Measurements from ENCODE around the gene FOXJ1.

DNA sequence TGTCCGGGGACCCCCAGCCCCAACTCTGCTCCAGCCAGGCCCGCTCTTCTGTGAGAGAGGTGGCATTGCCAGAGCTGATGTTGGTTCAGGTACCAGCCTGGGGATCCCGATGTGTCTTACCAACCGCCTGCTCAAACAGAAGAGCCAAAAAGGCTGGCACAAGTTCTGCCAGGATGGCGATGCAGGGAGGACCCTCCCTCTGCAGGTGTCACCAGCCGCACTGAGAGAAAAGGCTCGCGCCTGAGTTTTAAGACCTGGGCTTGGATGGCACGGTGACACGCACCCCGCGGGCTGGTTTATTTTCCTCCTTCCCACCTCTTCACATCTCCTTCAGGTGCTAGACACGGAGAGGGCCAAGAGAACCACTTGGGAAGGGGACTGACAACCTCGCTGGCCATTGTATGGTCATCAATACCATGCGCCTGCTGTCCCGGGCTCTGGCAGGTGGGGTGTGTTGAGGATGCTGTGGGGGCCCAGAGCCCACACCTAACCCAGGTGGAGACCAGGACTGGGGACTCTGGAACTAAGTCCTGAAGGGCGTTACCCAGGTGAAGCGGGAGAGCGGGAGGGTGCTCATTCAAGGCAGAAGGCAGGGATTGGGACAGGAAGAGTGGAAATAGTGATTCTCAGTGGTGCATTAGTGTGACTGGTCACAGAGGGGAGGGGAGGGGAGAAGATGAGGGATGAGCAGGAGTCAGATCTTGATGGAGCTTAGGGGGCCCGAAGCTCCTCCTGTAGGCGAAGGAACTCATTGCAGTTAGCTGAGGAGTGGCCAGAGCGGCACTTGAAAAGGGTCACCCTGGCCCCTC is 16.3 kb downstream of the FOXJ1 start:
- TF ChIP-seq, protein P1, sequence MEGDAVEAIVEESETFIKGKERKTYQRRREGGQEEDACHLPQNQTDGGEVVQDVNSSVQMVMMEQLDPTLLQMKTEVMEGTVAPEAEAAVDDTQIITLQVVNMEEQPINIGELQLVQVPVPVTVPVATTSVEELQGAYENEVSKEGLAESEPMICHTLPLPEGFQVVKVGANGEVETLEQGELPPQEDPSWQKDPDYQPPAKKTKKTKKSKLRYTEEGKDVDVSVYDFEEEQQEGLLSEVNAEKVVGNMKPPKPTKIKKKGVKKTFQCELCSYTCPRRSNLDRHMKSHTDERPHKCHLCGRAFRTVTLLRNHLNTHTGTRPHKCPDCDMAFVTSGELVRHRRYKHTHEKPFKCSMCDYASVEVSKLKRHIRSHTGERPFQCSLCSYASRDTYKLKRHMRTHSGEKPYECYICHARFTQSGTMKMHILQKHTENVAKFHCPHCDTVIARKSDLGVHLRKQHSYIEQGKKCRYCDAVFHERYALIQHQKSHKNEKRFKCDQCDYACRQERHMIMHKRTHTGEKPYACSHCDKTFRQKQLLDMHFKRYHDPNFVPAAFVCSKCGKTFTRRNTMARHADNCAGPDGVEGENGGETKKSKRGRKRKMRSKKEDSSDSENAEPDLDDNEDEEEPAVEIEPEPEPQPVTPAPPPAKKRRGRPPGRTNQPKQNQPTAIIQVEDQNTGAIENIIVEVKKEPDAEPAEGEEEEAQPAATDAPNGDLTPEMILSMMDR (IDR thresholded peaks at IDR 0.05) = peak in 1 of 6 experiments; percentile 18
- TF ChIP-seq POLR2A (IDR thresholded peaks at IDR 0.05) = no peak
